ENCODE data around the gene SHPK.
A peak's percentile ranks its signal among the peaks of the same experiment; 100 is the strongest.

Gene SHPK

DNA sequence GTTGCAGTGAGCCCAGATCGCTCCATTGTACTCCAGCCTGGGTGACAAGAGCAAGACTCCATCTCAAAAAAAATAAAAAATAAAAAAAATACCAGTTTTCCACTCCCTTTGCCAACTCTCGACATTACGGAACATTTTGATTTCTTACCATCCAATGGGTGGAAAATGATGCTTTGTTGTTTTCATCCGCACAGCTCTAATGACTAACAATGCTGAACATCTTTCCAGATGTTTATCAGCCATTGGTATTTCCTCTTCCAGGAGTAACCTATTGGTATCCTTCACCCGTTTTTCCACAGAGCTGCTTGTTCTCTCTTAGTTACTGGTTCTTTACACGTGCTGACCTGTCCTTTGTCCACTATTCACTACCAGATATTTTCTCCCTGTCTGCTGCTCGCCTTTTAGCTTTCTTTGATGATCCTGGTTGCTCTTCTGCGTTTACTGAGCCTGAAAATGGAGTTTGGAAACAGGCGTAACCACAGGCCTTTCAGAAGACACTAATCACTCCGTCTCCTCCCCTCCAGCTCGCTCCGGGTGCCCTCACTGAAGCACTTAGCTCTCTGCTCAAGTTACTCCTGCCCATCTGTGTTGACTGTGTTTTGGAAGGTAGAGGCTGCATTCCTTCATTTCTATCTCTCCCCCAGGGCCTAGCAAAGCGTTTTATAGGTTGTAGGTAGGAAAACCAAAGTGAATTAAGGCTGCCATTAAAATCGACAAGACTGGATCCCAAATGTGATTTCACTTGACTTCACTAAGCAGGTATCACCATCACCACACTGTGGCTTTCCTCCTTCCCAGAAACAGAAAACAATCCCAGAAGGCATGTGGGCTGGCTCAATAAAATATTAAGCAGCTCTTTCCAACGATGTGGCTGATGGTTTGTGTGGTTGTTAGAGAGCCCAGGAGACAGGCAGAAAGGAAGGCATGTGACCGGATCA is 8.9 kb downstream of the SHPK start:
- no peak for DNase-seq

DNA sequence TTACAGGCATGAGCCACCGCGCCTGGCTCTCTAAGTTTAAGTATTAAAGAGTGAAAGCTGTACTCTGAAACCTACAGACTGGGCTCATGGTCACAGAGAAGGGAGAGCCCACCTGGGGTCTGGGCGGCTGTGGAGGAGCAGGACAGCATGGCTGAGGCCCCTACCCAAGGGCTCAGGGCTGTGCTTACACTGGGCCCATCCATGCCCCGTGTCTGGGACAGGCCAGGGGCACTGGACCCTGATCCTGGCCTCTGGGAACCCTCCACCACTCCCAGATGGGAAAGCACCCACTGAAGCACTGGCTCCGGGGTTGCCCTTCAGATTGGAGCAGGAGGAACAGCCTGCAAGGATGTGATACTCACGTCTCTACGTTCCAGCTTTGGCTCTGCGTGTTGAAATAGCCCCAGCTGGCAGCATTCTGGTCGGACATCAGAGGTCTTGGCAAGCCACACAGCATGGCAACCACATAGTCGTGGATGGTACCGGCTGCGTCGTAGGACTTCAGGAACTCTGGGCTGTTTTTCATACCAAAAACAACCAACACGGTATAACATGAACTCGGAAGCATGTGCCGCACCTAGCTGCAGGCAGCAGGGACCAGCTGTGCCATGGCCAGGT is 13.0 kb downstream of the SHPK start:
- DNase-seq, result no peak

DNA sequence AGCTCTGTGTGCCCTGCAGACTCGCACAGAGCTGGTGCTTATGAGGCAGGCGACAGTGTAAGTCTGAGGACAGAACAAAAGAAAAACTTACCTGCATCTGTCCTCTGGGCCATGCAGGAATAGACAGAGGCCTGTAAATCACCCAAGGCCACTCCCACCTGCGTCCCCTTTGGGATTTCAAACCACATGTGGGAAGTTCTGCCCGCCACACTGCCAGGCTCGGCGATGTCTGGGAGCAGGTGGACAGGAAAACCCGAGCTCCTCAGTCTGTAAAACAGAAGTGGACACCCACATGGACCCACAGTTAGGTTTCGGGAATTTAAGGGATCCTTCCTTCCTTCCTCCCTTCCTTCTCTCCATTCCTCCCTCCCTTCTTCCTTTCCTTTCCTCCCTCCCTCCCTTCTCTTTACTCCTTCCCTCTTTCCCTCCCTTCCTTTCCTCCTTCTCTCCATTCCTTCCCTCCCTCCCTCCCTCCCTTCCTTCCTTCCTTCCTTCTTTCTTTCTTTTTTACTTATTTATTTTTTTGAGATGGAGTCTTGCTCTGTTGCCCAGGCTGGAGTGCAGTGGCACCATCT is 14.8 kb downstream of the SHPK start:
- no peak for DNase-seq

DNA sequence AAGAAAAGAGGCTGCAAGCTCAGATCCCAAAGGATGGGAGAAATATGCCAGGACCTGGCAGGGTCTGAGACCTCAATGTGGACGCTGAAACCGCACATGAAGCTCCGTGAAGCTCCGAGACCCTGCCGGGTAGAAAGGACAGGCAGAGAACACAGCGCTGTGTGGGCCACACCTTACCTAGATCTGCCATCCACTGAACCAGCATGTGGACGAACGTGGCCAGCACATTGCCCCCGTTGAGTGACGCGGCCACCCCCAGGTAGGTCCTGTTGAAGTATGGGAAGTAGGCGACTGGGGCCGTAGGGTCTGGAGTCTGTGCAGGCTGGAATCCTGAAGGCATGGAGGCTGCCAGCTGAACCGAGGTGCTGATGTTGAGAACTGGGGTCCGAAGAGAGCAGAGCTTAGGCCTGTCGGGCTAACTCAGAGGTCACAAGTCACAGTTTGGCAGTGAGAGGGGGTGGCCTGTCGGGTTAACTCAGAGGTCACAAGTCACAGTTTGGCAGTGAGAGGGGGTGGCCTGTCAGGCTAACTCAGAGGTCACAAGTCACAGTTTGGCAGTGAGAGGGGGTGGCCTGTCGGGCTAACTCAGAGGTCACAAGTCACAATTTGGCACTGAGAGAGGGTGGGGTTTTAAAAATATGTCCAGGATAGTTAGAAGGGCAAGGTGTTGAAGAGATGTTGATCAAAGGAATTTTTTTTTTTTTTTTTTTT is 20.7 kb downstream of the SHPK start:
- no peak for DNase-seq

DNA sequence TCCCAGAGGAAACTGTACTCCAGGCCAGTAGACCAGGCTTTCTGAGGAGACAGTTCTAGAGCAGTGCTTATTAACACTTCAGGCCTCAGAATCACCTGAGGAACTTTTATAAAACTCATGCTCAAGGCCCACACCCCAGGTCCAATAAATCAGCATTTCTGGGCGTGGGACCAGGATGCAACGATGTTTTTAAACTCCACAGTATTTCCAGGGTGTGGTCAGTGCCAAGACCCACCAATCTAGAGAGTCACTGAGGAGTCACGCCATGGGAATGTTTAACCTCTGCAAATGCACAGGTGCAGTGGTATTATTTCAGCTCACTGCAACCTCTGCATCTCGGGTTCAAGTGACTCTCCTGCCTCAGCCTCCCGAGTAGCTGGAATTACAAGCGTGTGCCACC is 22.9 kb downstream of the SHPK start:
- DNase-seq, result no peak

DNA sequence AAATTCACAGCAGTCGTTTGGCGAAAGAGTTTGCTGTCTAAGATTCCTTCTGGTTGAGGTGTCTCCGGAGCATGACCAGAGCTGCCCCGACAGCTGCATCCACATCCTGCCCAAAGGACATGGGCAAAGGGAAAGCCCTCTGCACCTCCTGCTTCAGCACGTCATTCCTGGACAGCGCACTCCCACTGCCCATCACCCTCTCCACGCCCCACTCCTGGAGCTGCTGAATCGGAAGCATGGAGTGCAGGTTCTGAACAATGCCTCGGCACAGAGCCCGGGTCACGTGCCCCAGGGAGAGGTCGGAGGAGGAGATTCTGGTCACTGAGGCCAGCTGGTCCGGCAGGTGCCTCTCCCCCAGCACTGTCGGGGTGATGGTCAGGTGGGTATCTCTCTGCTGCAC is 25.5 kb downstream of the SHPK start:
- DNase-seq, result no peak

DNA sequence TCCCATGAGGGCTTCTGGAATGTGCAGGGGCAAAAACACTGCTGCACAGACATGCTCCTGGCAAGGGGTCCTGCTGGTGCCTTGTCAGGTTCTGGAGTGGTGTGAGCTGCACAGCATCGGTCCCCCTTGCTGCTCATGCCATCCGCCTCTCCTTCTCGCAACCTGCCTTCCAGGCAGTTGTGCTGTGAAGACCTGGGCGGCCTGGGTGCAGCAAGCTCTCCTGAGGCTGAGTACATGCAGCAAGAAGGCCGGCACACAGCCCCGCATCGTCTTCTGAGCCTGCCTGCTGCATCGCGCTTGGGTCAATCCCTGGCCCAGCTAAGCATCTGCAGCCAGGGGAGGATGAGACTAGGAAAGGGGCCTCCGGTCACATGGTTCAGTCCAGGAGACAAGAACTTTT is 26.4 kb downstream of the SHPK start:
- DNase-seq, result no peak

DNA sequence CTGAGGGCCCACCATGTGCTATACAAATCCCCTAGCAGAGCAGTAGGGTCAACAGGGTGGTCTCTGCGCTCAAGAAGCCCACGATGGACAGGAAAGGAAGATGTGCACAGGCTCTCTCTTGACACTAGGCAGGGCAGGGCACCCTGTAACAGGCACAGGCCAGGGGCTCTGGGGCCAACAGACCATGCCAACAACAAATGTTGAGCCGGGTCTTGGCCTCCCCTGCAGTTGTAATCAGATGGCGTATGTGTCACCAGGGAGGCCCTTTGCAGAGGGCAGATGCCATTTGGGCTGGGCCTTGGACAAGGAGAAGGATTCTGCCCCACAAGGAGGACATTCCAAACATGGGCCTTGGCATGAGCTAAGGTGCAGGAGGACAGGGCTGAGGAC is 32.2 kb downstream of the SHPK start:
- no peak for DNase-seq

DNA sequence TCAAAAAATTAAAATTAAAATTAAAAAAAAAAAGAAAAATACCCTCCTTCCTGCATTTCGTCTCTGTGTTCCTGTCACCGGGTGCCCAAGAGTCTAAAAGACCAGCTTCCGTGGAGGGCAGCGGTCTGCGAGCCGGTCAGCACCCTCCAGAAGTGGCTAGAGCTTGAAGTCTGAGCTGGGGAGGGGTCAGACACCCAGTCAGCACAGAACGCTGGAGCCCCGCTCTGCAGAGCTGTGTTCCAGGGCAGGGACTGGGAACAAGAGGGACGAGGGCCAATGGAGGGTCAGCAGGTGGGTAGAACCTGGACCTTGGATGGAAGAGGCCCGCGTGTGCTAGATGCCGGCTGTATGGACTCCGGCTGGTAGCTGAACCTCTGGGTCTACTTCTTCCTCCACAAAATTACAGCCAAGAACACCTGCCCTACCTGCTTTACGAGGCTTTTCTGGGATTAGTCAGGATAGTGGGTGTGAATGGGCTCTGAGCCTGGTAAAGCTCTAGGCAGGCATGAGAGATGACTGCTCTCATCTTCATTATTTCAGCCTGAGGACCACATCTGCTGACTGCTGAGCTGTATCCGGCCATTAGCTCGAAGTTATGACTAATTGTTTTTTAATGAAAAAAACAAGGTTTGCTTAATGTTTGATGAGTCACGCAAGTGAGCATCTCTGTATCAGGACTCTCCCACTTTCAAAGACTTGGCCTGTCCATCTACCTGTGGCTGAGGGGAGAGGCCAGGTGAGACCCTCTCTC is 32.8 kb downstream of the SHPK start:
- DNase-seq, result no peak

DNA sequence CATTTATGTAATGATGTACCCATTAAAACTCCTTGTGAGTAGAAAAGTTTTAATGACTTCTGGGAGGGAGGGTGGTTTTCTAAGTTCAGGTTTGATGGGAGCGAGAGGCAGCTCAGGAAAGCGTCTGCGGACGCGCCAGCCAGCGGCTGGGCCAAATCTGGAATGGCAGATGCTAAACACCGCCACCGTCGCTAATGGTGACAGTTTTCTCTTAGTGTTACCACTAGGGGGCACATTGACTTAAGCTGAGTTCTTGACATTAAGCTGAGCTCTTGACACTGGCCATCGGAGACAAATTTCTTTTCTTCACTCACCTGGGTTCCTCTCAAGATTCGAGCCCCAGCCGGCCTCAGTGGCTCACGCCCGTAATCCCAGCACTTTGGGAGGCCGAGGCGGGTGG is 33.6 kb downstream of the SHPK start:
- DNase-seq, result peak; percentile 81

DNA sequence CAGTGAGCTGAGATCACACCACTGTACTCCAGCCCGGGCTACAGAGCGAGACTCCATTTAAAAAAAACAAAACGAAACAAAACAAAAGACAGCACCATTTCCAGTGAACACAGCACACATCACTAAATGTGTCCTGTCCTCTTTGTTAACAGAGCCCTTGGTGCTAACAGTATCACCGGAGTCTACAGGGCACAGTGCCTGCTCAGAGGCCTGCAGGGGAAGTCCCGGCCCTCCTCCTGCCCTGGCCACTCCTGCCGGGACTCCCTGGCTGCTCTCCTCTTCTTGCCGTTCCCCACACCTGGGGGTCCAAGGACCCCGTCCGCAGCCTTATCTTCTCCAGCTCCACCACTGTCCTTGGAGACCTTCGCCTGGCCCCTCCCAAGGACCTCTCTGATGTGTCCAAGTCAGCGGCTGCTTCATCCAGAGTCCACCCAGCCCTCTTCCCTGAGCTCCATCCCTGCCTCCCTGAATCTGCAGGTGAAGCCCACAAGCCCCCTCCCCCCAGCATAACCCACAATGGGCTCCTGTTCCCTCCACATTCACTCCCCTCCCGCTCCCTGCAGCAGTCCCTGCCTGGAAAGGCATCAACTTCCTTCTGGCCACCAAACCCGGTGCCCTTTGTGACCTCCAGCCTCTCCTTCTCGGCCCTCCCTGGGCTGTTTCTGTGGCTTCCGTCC is 35.4 kb downstream of the SHPK start:
- no peak for DNase-seq

DNA sequence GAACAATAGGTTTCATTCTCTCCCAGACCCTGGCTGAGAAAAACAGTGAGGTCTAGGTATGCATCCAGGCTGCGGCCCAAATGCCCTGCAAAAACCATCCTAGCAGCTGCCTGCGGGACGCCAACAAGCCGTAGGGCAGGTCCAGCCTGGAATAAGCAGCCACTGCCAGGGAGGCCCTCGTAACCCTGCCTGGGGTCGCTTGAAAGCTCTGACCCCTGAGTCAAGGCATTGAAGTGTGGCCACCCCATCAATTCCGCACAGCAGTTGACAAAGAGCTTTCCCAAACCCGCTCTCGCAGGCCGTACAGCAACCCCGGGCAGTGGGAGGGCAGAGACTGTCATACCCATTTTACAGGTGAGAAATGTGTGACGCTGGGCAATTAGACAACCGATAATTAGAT is 38.0 kb downstream of the SHPK start:
- no peak for DNase-seq

DNA sequence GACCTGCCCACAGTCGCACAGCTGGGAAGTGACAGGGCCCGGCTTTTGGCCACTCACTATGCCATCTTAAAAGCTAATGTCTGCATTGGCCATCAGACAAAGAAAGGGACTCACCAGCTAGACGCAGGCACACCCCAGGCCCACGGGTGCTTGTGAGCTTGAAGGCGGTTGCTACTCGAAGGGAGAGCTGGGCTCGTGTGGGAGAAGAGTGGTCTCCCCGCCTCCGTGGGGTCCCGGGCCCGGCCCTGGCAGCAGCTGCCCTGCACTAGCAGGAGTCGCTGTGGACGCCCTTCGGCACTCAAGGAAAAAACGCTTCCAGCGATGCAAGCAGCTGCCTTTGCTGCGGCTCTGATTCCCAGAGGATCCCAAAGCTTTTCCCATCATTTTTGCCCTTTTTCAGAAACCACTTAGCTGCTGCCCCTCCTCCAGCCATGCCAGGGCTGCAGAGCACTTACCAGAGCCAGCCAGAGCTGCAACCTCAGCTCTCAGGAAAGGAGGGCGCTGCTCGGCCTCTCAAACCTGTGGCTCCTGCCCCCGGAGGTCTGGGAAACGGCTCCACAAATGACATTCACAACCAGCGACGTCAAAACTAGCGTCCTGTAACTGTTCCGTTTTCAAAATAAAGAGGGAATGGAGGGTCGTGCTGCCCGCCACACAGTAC is 39.1 kb downstream of the SHPK start:
- no peak for DNase-seq

DNA sequence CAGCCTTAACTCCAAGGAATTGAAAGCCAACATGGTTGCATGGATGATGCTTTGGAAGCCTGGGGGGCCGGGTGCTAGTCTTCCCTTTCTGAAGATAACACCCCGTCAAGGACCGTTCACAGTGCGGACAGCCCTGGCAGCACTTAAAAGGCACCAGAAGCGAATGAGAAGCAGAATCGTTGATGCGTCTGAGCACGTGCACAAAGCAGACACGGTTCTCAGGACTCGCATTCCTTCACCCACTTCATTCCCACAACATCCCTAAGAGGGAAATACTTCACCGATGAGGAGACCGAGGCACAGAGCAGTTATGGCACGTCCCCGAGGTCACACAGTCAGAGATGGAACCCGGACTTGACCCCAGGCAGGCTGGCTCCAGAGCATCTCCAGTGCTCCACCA is 41.1 kb downstream of the SHPK start:
- no peak for DNase-seq

DNA sequence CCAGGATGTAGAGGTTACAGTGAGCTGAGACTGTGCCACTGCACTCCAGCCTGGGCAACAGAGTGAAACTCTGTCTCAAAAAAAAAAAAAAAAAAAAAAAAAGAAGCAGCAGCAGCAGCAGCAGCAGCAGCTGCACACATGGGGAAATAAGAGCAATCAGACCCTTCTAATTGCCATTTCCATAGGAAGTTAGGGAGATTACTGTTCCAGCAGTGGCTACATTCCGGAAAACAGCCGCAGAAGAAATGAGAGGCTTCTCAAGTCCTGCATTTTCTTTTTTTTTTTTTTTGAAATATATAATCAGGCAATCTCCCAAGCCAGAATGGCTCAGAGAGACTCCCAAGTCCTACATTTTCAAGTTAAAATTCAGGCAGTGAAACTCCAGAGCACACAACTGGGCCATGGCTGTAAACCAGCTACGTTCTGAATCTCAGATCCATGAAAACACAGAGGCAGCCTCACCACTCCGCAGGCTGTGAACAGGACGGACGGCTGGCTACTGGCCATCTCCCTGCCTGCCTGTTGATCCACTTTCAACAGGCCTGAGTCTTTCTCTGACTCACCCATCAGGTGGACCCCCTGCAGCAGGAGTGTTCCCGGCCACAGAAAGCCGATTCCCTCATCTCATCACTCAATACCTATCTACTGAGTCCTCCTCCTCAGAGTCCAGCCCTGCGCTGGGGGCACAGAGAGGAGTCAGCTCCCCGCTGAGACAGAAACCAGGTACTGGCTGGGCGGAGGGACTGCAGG is 41.8 kb downstream of the SHPK start:
- DNase-seq, result no peak

DNA sequence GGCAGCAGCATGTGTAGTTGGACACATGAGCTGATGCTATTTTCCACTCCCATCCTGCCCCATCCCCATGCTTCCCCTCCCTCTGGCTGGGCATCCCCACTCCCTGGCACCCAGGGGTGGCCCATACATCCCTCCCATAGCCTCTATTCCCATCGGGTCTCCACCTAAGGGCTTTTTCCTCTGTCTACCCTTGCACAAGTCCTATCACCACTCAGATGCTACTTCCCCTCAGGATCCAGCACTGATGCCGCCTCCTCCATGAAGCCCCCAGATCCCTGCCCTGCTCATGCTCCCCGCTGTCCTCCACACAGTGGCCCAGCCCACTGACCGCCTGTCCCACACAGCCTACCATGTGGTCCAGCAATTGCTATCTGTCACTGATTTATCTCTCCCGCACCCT is 42.7 kb downstream of the SHPK start:
- DNase-seq, result no peak

DNA sequence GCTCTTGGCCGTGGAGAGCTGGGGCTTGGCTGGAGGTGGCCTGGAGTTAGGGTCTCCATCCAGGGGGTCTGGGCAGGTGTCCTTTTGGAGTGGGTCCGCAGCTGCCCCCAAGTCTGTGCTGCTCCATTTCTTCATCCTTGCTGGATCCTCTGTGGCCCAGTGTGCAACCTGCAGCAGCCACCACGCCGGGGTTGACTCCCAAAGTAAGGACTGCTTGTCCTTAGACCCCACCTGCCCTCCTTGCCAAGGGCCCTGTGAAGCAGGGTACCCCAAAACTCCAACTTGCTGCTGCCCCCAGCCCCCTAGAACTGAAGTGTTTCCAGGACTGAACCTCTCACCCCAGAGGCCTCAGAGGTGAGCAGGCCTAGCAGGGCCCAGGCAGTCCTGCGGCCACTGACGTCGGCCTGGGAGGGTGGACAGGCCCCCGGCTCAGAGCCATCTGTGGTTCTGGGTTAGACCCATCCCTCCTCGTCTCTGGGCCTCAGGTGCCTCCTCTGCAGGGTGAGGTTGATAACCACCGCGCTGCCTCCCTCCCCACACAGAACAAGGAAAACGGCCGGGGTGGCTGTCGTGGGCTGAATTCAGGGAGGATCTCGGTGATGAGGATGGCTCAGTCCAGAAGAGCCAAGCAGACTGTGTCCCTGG is 43.7 kb downstream of the SHPK start:
- DNase-seq, result no peak

DNA sequence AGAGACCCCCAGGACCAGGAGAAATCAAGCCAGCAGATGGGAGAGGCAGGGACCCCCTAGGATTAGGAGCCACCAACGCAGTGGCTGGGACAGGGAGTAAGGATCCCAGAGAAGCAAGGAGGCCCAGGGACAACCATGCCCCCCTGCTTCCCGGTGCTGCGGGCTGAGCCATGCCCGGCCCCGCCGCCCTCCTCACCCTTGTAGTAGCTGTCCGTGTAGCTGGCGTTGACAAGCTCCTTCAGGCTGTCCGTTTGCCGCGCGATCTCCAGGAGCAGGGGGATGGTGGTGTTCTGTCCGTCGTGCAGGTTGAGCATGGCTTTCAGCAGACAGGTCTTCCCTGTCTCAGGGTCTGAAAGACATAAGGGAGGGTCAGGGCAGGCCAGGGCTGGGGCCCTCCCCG is 45.3 kb downstream of the SHPK start:
- DNase-seq, result no peak

DNA sequence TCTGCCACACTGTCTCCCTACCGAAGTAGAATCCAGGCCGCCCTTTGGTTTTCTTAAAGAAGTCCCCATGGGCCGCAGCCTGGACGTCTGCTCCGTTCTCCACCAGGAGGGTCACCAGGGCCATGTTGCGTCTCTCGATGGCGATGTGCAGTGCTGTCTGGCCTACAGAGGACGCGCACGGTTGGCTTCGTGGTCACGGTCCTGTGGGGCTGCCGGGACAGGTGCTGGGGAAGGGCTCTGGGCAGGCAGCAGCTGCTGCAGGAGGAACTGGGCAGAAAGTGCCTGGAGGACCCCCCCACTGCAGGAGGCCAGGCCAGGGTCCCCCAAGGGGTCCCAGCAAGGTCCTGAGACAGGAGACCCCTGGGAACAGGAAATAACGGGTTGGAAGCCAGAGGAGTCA is 45.8 kb downstream of the SHPK start:
- no peak for DNase-seq

DNA sequence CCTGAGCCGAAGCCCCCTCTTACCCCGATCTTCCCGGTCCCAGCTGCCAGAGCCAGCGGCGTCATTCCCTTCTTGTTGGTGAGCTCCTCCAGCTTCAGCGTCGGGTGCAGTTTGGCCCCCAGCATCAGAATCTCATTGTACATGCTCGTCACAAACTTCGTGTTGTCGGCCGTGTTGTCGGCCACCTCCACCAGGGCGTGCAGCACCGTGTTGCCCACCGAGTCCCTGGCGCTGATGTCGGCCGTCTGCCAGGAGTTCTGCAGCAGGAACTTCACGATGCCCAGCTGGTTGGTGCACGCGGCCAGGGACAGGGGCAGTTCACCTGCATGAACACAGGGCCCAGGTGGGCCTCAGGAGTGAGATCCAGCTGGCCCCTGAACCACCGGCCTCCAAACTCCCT is 46.3 kb downstream of the SHPK start:
- DNase-seq, result no peak

Data from hematopoietic multipotent progenitor cell treated with erythropoietin and hydrocortisone succinate and interleukin-3 and kit ligand, for 4 days (in vitro differentiated cells).